HepG2 (cell line): ENCODE measurements around the gene CAMK4. TPM values are rescaled to one million over a fixed set of nuclear protein-coding genes. Genes with fewer than 3 reads are reported as not detected.

Experiments used
- ATAC-seq: fragments of 200-7000 bp; cut with Tn5 transposase; 3 replicates; pipeline ENCODE4 v1.9.1; 2020; ENCODE audit warnings: mild to moderate bottlenecking, moderate library complexity
- BruUV-seq: library from RNA; stranded (reverse); fragments of 400-500 nt; replicated peaks from 2 replicates; lab custom pipeline; 2021; lab: Mats Ljungman, UMichigan
- CTCF ChIA-PET: fragments of 300-600 bp; formaldehyde crosslinking; extraction: SDS; loops from one replicate; lab custom pipeline; 2021; ENCODE audit warnings: low total read pairs, inconsistent platforms, low intra/inter-chr PET ratio; lab: Yijun Ruan, JAX
- POLR2A ChIA-PET: fragments of 350-600 bp; sonication (Branson Sonifier 250); formaldehyde crosslinking; loops from one replicate; lab custom pipeline; 2020; ENCODE audit warnings: antibody characterized with exemption, inconsistent platforms; lab: Yijun Ruan, JAX
- DNase-seq: peaks from one replicate; pipeline ENCODE4 v3.0.0-alpha.2; 2015; ENCODE audit warnings: low spot score
- FAIRE-seq: peaks from 3 replicates; lab custom pipeline; 2011; peaks lifted over from hg19 to GRCh38; lab: Jason Lieb, UNC
- H2AFZ ChIP-seq: one replicate; pipeline ENCODE4 v1.6.1; 2011; ENCODE audit warnings: low read length, inconsistent platforms
- H3K27ac ChIP-seq: fragments of 300-600 bp; 3 replicates; pipeline ENCODE4 v1.8.0; 2011; ENCODE audit warnings: mixed run types, mild to moderate bottlenecking, mixed read lengths, low read length, inconsistent platforms; ENCODE audit not compliant: insufficient read depth; ENCODE audit errors: extremely low read length
- H3K27me3 ChIP-seq, 2 experiments: fragments of 200-600 bp in 1 of 2; 2 replicates in 1 of 2; 3 replicates in 1 of 2; pipeline versions ENCODE4 v1.6.0 to v1.8.0; 2011; ENCODE audit warnings: low read length in 2 of 2, mild to moderate bottlenecking in 2 of 2, moderate library complexity in 2 of 2, inconsistent platforms in 1 of 2; ENCODE audit not compliant: insufficient read depth in 2 of 2, control insufficient read depth in 1 of 2
- H3K36me3 ChIP-seq, 2 experiments: fragments of 200-600 bp in 1 of 2; replicated peaks in 1 of 2; 2 replicates in 1 of 2; 3 replicates in 1 of 2; pipeline versions ENCODE4 v1.5.1 to v1.8.0; 2011; ENCODE audit warnings: low read length in 2 of 2, inconsistent platforms in 1 of 2; ENCODE audit not compliant: insufficient read depth in 2 of 2, control insufficient read depth in 1 of 2
- H3K4me1 ChIP-seq: 2 replicates; pipeline ENCODE4 v1.5.1; 2012; ENCODE audit warnings: low read length, inconsistent platforms; ENCODE audit not compliant: insufficient read depth
- H3K4me2 ChIP-seq: 2 replicates; pipeline ENCODE4 v1.6.0; 2011; ENCODE audit warnings: low read depth, low read length, inconsistent platforms
- H3K4me3 ChIP-seq, 3 experiments: fragments of 200-600 bp in 1 of 3; sonication (generic), shearing (Covaris generic) in 1 of 3; replicated peaks in 1 of 3; 2 replicates each; pipeline ENCODE4 v1.5.1; 2011 to 2016; ENCODE audit warnings: low read length in 3 of 3, inconsistent platforms in 2 of 3, low read depth in 2 of 3, mild to moderate bottlenecking in 2 of 3, control low read depth in 1 of 3, mixed read lengths in 1 of 3; ENCODE audit not compliant: insufficient read depth in 1 of 3
- H3K79me2 ChIP-seq: one replicate; pipeline ENCODE4 v1.6.1; 2011; ENCODE audit warnings: low read length, inconsistent platforms; ENCODE audit not compliant: insufficient read depth
- H3K9ac ChIP-seq: 2 replicates; pipeline ENCODE4 v1.6.0; 2011; ENCODE audit warnings: mild to moderate bottlenecking, low read depth, low read length, inconsistent platforms; ENCODE audit not compliant: insufficient read depth
- H3K9me3 ChIP-seq: 2 replicates; pipeline ENCODE4 v1.5.1; 2012; ENCODE audit warnings: mild to moderate bottlenecking, low read length
- H4K20me1 ChIP-seq: 2 replicates; pipeline ENCODE4 v1.6.0; 2011; ENCODE audit warnings: inconsistent platforms, mild to moderate bottlenecking, low read length, moderate library complexity; ENCODE audit not compliant: insufficient read depth
- CBX2 ChIP-seq, 2 experiments: fragments of 200-600 bp in 1 of 2; sonication (generic); formaldehyde crosslinking in 1 of 2; IDR thresholded peaks; 2 replicates each; pipeline versions ENCODE4 v1.7.0 to v1.8.1; 2018 to 2022; ENCODE audit warnings: low read depth in 2 of 2, low read length in 1 of 2, mild to moderate bottlenecking in 1 of 2, missing genetic modification reagents in 1 of 2
- ERF ChIP-seq: IDR thresholded peaks from 2 replicates; pipeline ENCODE4 v1.6.1; 2018; ENCODE audit warnings: missing biosample characterization, missing genetic modification reagents
- ETV5 ChIP-seq: IDR thresholded peaks from 2 replicates; pipeline ENCODE4 v1.6.1; 2018; ENCODE audit warnings: missing biosample characterization, missing genetic modification reagents, inconsistent platforms, borderline replicate concordance
- HES4 ChIP-seq: sonication (generic); formaldehyde crosslinking; IDR thresholded peaks from 2 replicates; pipeline ENCODE4 v1.9.0; 2021; ENCODE audit warnings: mild to moderate bottlenecking, missing genetic modification reagents, borderline replicate concordance
- HNRNPH1 ChIP-seq: fragments of 200-400 bp; formaldehyde crosslinking; optimal IDR thresholded peaks from 2 replicates; pipeline ENCODE3; 2017; ENCODE audit warnings: mild to moderate bottlenecking, low read depth, low read length
- IRX3 ChIP-seq: sonication (generic); formaldehyde crosslinking; IDR thresholded peaks from 2 replicates; pipeline ENCODE4 v1.8.1; 2023; ENCODE audit warnings: mild to moderate bottlenecking, low read depth, missing genetic modification reagents, borderline replicate concordance
- JARID2 ChIP-seq: sonication (generic); formaldehyde crosslinking; IDR thresholded peaks from 2 replicates; pipeline ENCODE4 v1.8.1; 2023; ENCODE audit warnings: missing genetic modification reagents, inconsistent platforms; ENCODE audit not compliant: insufficient replicate concordance
- KLF11 ChIP-seq: IDR thresholded peaks from 2 replicates; pipeline ENCODE4 v1.6.1; 2016; ENCODE audit warnings: missing compliant biosample characterization
- MYC ChIP-seq: sonication (generic); formaldehyde crosslinking; IDR thresholded peaks from 2 replicates; pipeline ENCODE4 v1.9.0; 2021; ENCODE audit warnings: missing genetic modification reagents, borderline replicate concordance
- NR2F2 ChIP-seq: IDR thresholded peaks from 2 replicates; pipeline ENCODE4 v1.6.1; 2012; ENCODE audit warnings: low read depth, inconsistent platforms, borderline replicate concordance
- RBAK ChIP-seq: sonication (generic); formaldehyde crosslinking; IDR thresholded peaks from 2 replicates; pipeline ENCODE4 v1.5.1; 2020; ENCODE audit warnings: mild to moderate bottlenecking, missing genetic modification reagents
- ZFP36L2 ChIP-seq: sonication (generic); formaldehyde crosslinking; IDR thresholded peaks from 2 replicates; pipeline ENCODE4 v1.4.0; 2020; ENCODE audit warnings: missing genetic modification reagents
- ZKSCAN1 ChIP-seq: fragments of 150-350 bp; IDR thresholded peaks from 2 replicates; pipeline ENCODE4 v1.6.1; 2014; ENCODE audit warnings: low read length
- ZNF17 ChIP-seq: sonication (generic); formaldehyde crosslinking; IDR thresholded peaks from 2 replicates; pipeline ENCODE4 v1.5.0; 2020; ENCODE audit warnings: mild to moderate bottlenecking, missing genetic modification reagents
- ZNF296 ChIP-seq: sonication (generic); formaldehyde crosslinking; conservative IDR thresholded peaks from 2 replicates; pipeline ENCODE4 v1.5.0; 2020; ENCODE audit warnings: mild to moderate bottlenecking, missing genetic modification reagents
- ZNF441 ChIP-seq: sonication (generic); formaldehyde crosslinking; IDR thresholded peaks from 2 replicates; pipeline ENCODE4 v1.7.0; 2021; ENCODE audit warnings: missing genetic modification reagents, borderline replicate concordance
- ZNF577 ChIP-seq: sonication (generic); formaldehyde crosslinking; IDR thresholded peaks from 2 replicates; pipeline ENCODE4 v1.4.0; 2020; ENCODE audit warnings: mild to moderate bottlenecking, low read depth, missing genetic modification reagents, borderline replicate concordance
- ZNF629 ChIP-seq: sonication (generic); formaldehyde crosslinking; conservative IDR thresholded peaks from 2 replicates; pipeline ENCODE4 v1.5.0; 2020; ENCODE audit warnings: missing genetic modification reagents
- WGBS: methylation state at CpG from one replicate; pipeline ENCODE4 v1.1.6; 2017; ENCODE audit warnings: low lambda C conversion rate; 5-methylcytosine and 5-hydroxymethylcytosine counted together
- in situ Hi-C: cut with HindIII; loops from 2 replicates; pipeline ENCODE4 v1.10.0; 2017; ENCODE audit warnings: low pct_unique_long_range_greater_than_20kb; ENCODE audit not compliant: extremely low pct_ligation_motif_present
- intact Hi-C: fragments of 100-400 bp; cut with micrococcal nuclease; formaldehyde crosslinking; loops from one replicate; pipeline ENCODE4 v1.10.0; 2022; ENCODE audit not compliant: unreplicated experiment
- polyA plus RNA-seq, 8 experiments: library from polyadenylated mRNA; depleted of rRNA in 3 of 8; stranded (reverse) in 7 of 8; unstranded in 1 of 8; fragments of >200 nt; fragmentation: Illumina TruSeq in 4 of 8; extraction: Trizol in 4 of 8; gene quantifications; 2 replicates each; pipeline versions ENCODE4 v1.2.1 to v1.2.3, GENCODE V29; 2011 to 2016; ENCODE audit warnings: low read depth in 4 of 8, missing spikeins in 1 of 8, mixed read lengths in 1 of 8; ENCODE audit not compliant: insufficient read depth in 1 of 8
- total RNA-seq, 5 experiments: library from RNA; depleted of rRNA; stranded (reverse); fragments of >200 nt; fragmentation: Illumina TruSeq; extraction: Trizol; gene quantifications; 2 replicates each; pipeline ENCODE4 v1.2.3, GENCODE V29; 2016; ENCODE audit warnings: low read depth in 1 of 5
- TF ChIP-seq, protein P1 (sequence below), 2 experiments: sonication (generic) in 1 of 2; formaldehyde crosslinking in 1 of 2; IDR thresholded peaks; 2 replicates each; pipeline versions ENCODE4 v1.5.1 to v1.6.1; 2011 to 2020; ENCODE audit warnings: borderline replicate concordance in 1 of 2, low read depth in 1 of 2, low read length in 1 of 2, mild to moderate bottlenecking in 1 of 2, missing genetic modification reagents in 1 of 2, moderate library complexity in 1 of 2

The CAMK4 gene
- total and polyA plus RNA-seq, 2 of the 13 experiments (the other 11 are each of a cell fraction or from before 2014, with no cell fraction given), result not detected

DNA sequence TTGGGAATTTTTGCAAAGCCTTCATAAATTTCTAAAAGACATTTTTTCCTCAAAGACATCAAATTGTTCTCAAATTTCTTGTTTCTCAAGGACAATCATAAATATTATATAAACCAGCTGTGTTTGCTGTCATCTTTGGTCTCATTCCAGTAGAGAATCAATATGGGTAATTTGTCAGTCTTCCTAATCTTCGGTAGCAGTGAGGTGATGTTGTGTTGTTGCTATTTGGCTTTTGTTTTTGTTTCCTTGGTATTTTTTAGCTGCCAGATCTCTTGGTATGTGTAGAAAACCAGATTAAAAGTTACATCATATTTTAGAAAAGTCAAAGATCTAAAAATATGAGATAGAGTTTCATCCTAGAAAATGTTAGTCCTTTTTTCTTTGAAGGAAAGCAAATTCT is 87.5 kb downstream of the CAMK4 start (continued):
- TF ChIP-seq, protein P1, sequence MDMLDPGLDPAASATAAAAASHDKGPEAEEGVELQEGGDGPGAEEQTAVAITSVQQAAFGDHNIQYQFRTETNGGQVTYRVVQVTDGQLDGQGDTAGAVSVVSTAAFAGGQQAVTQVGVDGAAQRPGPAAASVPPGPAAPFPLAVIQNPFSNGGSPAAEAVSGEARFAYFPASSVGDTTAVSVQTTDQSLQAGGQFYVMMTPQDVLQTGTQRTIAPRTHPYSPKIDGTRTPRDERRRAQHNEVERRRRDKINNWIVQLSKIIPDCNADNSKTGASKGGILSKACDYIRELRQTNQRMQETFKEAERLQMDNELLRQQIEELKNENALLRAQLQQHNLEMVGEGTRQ (IDR thresholded peaks at IDR 0.05; ENCODE audit: low read depth, low read length), result no peak
- TF ChIP-seq, protein P1 (CRISPR knock-in tag; IDR thresholded peaks at IDR 0.05; ENCODE audit: borderline replicate concordance), result no peak
- no peak for TF ChIP-seq KLF11
- no peak for TF ChIP-seq ERF (CRISPR knock-in tag)
- TF ChIP-seq, all 625 proteins: peak for 0

DNA sequence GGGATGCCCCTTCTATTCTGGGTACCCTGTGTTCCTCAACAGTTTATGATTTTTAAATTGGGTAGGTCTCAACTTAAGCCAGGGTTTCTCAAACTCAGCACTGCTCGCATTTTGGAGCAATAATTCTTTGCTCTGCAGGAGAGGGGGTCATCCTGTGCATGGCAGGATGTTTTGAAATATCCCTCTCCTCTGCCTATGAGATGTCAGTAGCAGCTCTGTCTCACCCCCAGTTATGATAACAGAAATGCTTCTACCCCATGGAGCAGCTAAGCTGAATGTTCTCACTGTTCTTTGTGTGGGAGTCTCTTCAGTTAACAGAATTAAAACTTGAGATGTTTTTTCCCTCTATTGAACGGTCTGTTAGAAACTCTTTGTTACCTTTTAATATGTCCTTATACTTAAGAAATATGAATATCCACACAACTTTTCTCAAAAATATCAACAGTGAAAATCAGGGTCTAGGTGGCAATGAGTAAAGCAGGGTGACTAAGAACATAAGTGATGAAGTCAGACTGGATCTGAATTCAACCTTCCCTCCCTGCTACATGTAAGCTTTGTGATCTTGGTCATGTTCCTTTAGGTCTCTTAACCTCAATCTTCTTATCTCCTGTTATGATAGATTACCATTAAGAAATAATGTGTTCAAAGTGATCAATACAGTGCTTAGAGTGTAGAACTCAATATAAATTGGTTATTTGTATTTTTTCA is 89.0 kb downstream of the CAMK4 start:
- in situ Hi-C loops, result no loop called here
- no peaks in the 10 kb centered on the region for H3K9me3 ChIP-seq
- FAIRE-seq (no peak), DNase-seq (no peak), ATAC-seq (no peak)
- BruUV-seq, result no TSS peak
- no peak overlapping the region for H3K4me3 ChIP-seq
- H3K4me1 ChIP-seq, result no peaks in the 10 kb centered on the region
- intact Hi-C loops, result no loop called here
- H2AFZ ChIP-seq, result no peak overlapping the region
- H3K36me3 ChIP-seq, result no peaks in the 10 kb centered on the region
- WGBS, result 2% methylated on average over 2 of the region's 2 CpGs
- no peaks in the 10 kb centered on the region; a peak in 1 of 5 replicates for H3K27me3 ChIP-seq
- H4K20me1 ChIP-seq, result no peaks in the 10 kb centered on the region
- H3K4me2 ChIP-seq, result no peak overlapping the region
- no peaks in the 10 kb centered on the region for H3K79me2 ChIP-seq
- H3K9ac ChIP-seq, result no peak overlapping the region
- POLR2A ChIA-PET, result no interaction called here
- no peak overlapping the region for H3K27ac ChIP-seq
- TF ChIP-seq HNRNPH1 (no peak), IRX3 (CRISPR knock-in tag) (no peak), ZFP36L2 (CRISPR knock-in tag) (no peak), JARID2 (CRISPR knock-in tag) (no peak), ZKSCAN1 (no peak), NR2F2 (no peak), MYC (CRISPR knock-in tag) (no peak), RBAK (CRISPR knock-in tag) (no peak), HES4 (no peak), ZNF629 (no peak), CBX2 (IDR thresholded peaks at IDR 0.05; ENCODE audit: low read depth, low read length) (no peak), CBX2 (CRISPR knock-in tag; IDR thresholded peaks at IDR 0.05; ENCODE audit: low read depth) (no peak), ZNF296 (CRISPR knock-in tag) (no peak), ZNF17 (CRISPR knock-in tag) (no peak), ETV5 (CRISPR knock-in tag) (no peak), ZNF577 (CRISPR knock-in tag) (no peak), ZNF441 (CRISPR knock-in tag) (no peak)
- CTCF ChIA-PET, result no interaction called here
